GM21423 (cell line): ENCODE results near the gene NWD2.
"Not testable (repeated sequence)": the region's sequence is repeated elsewhere in the genome, so short reads cannot be mapped to it uniquely, and the experiment has no call there.

ENCODE experiments used
- ATAC-seq: cut with Tn5 transposase; IDR thresholded peaks from one replicate; pipeline ENCODE4 v1.9.1; 2021; ENCODE audit warnings: mild to moderate bottlenecking, moderate library complexity; ENCODE audit not compliant: unreplicated experiment

NWD2 gene, protein sequence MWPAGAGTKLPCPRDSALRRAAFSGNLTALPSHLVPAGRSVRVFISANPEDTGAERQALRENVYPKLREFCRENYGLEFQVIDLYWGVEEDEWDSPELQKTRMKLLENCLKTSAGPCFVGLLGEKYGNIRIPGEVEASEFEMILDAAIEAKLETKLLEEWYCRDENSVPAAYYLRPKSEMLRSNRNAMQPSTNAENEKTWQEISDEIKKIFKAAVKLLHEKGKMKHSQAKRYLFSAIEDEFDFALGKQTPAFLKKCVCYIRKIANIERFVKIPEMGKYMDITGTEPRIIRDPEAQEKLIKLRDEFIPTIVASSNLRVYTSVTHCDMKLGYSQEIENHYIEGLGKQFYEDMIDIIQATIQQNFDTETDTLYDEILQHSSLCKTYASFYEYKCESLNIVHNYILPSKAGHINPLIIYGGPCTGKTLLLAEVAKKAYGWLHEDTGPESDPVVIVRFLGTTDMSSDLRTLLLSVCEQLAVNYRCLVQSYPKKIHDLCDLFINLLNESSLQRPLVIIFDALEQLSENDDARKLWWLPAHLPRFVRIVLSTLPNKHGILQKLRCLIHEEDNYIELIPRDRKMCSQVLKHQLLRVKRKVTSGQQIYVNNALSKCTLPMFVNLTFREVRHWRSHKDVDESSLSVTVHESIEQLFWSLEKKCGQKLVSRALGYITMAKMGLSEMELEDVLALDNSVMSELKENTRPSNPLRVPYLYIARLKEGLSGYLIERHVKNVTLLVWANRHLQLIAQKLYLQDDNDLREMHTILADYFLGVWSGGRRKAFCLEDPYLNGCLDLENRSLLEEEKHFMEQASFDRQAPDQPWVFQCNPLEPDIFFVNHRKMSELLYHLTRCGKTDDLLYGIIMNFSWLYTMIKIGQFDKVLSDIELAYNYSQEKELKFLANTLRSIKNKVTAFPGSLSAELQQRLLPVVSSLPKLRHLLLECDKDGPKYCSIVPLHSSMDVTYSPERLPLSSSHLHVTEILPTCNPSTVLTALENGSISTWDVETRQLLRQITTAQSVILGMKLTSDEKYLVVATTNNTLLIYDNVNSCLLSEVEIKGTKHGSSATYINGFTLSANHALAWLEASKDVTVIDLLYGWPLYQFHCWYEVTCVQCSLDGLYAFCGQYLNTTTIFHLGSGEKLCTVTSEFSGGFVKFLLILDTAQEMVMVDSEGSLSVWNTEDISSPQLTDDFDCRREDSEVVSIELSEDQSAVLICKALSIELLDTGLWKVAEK (N-terminal part only)

DNA sequence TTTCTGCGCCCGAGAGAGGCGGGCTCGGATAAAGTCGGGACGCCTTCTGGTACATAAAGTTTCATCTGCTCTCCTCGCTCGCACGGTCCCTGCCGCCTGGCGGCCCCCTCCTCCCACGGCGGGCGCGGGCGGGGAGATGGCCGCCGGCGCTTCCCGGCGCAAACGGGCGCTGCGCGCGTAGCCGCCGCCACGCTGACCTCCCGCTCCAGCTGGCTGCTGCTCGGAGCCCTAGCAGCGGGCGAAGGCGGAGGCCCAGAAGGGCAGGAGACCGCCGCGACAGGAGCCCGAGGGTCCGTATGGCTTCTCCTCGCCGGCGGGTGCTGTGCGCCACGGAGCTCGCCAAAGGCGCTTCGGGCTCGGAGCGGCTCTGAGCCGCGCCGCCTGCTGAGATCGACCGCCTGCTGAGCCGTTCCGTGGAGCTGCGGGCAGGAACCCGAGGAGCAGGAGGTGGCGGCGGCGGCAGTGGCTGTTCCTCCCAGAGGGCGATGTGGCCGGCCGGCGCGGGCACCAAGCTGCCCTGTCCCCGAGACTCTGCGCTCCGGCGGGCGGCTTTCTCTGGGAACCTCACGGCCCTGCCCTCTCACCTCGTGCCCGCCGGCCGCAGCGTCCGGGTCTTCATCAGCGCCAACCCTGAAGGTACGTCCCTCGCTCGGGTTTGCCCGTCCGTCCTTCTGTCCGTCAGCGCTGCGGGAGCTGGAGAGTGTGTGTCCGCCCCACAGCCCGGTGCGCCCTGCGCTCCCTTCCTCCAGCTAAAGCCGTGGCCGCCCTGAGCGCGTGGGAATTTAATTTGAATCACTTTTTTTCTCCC is at the start of gene NWD2:
TSS of gene NWD2 (plus strand) at position 161 of the 808 bp plus-strand sequence. CDS start at position 486, 325 bp downstream.
- no peak for ATAC-seq

DNA sequence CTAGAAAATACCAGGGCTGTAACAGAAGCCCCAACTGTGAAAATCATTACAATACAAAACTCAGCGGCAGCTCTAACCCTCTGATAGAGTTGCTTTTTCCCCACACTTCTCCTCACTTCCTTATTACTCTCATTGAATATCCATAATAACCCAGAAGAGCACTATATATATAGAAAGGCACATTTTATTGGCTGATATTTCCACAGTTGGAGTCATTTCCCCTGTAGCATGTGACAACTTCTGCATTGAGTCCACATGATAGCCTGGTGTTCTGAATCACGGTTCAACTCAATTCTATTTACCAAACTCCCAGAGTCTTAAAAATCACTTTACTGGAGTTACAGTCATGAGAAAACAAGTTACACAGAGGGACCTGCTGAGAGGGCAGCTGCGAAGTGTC is 46.6 kb upstream of the NWD2 start:
- no peak for ATAC-seq

DNA sequence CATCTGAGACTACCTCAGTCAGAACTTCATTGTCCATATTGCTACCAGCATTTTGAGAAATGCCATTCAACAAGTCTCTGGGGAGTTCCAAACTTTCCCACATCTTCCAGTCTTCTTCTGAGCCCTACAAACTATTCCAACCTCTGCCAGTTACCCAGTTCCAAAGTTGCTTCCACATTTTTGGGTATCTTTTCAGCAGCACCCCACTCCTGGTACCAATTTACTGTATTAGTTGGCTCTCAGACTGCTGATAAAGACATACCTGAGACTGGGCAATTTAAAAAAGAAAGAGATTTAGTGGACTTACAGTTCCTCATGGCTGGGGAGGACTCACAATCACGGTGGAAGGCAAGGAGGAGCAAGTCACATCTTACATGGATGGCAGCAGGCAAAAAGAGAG is 39.8 kb upstream of the NWD2 start:
- not testable (repeated sequence) for ATAC-seq

DNA sequence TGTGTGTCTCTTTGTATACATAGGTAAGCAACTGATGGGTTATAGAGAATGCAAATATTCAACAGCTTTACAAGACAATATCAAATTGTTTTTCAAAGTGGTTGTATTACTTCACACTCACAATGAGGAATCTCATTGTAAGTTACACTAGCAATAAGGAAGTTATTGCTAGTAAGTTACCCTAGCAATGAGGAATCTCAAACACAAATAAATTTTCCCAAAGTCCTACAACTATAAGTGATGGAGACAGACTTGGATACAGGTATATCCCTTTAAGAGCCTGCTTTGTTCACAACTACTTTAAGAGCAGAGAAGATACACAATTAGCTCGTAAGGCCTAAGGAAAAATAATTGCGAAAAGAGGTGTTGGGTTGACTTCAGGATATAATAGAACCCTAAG is 28.3 kb upstream of the NWD2 start:
- ATAC-seq, result no peak

DNA sequence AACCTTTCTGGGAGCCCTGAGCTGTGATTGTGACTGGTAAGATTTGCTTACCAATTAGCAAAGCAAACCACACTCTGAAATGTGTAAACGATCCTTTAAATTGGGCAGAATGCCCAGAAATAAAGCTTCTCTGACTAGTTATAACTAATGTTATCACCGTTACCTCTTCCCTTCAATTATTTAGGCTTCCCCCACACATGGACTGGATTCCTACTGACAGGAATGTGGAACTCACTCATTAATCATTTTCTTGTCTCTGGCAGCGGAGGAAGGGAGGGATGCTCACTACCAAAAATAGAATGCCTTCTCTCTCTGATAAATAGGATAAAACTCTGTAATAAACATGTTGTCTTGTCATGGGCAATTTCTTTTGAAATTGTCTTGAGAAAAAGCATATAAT is 25.3 kb upstream of the NWD2 start:
- no peak for ATAC-seq

DNA sequence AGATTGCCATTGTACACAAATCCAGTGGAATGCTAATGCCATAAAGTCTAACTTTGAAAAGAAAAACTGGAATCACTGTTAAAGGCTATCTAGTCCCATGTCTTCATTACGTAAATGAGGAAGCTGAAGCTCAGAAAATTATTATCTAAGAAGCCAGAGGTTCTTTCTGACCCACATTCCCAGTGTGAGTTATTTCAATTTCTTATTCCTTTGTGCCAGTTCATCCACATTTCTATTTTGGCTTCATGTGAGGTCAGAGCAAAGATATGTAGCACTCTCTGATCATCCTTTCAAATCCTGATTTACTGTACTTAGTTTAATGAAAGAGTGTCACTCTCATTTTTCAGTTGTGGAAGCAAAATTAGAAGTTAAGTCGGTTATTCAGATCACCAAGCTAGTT is 24.6 kb upstream of the NWD2 start:
- no peak for ATAC-seq

DNA sequence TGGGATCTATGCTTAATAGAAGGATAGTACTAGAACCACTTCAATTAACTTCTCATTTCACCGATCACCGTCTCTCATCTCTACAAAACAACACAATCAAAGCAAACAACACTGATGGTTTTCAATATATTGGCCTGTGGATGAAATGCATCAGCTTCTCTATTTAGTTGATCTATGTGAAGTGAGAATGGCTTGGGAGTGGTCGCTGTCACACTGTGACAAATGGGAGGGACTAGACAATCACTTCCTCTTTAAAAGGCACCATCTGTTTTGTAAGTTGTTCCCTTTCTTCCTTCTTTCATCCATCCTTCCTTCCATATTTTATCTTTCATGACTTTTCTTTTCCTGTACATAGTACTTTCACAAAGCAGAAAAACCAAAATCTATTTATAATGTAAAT is 23.9 kb upstream of the NWD2 start:
- no peak for ATAC-seq

DNA sequence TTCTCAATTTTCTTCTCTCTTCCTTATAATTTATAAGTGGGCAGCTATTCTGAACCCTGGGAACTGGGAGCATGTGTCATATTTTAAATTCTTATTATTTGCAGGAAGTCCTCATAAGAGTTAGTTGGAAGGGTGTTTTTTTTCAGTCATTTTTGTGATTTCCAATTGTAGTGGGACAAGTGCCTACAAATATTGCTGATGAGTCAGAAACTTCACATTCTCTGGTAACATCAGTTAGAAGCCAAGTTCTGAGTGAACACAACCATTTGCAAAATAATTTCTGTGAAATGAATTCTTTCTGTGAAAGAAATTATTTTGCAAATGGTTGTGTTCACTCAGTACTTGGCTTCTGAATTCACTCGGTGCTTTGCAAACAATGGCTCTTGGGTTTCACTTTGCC is 20.8 kb upstream of the NWD2 start:
- no peak for ATAC-seq

DNA sequence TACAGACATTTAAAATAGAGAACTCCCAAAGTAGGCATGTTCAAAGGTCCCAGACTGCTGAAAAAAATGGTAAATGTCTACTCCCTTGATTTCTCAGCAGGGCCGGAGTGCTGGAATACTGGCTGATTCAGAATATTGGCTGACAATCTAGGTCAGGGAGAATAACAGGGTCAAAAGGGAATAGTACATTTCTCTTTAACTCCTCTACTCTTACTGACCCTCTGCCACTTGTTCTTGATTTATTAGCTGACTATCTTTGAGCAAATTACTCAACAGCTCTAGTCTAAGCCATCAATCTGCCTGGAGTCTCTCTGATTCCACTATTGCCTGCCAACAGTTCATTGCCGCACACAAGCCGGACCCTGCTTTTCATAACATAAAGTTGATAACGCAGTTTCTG is 19.7 kb upstream of the NWD2 start:
- no peak for ATAC-seq

DNA sequence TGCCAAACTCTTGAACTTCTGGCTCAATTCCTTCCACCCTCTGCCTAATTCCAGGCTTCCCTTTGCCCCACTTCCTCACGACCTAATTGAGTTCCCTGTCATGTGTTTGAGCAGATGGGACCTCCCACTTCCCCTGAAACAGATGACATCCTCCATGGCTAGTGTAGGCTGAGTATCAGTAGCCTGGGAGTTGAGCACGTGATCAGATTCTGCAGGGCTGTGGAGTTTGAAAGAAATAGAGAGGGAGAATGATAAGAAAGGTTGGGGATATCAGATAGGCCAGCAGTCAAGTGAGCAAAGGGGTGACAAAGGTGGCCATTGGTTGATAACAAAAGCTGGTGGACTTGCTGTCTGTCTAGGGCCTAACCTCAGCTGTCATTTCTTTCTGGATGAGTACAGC is 18.8 kb upstream of the NWD2 start:
- ATAC-seq, result no peak

DNA sequence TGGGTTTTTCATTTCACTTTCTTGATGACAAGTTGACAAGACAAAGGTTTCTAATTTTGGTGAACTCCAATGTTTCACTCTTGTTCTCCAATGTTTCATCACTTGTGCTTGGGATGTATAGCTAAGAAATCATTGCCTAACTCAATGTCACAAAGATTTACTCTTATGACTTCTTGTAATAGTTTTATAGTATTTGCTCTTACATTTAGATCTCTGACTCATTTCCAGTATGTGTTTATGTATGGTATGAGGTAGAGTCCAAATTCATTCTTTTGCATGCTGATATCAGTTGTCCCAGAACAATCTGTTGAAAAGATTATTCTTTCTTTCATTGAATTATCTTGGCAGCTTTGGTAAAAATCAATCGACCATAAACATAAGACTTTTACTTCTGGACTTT is 12.2 kb upstream of the NWD2 start:
- no peak for ATAC-seq

DNA sequence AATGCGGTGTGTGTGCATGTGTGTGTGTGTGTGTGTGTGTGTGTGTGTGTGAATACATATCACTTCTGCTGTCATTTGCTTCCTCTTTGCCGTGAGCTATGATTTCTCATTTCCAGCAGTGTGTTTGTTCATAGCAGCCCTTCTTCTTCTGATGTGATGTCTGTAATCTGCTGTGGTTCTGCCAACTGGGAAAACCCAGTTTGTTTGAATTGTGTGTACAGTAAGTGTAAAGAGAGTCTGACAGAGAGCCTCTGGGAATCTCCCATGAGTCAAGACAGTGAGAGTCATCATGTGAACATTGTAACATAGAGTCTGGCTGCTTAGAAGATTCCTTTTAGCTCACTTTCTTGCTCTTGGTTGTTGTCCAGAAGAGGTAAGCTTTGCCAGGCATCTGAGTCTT is 8.4 kb upstream of the NWD2 start:
- no peak for ATAC-seq

DNA sequence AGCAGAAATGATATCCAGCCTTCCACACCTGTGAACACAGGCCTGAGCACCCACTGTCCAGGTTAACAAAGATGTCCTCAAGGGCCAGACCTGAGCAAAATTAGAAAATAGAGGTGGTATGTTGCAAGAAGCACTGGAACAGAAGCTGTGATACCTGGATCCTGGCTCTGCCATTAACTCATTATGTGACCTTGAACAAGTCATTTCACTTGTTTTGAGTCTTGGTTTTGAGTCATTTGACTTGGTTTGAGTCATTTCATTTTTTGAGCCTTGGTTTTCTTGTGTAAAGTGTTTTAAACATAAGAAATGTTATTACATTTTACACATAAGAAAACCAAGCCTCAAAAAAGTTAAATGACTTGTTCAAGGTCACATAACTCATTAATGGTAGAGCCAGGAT is 2.9 kb upstream of the NWD2 start:
- ATAC-seq, result no peak

DNA sequence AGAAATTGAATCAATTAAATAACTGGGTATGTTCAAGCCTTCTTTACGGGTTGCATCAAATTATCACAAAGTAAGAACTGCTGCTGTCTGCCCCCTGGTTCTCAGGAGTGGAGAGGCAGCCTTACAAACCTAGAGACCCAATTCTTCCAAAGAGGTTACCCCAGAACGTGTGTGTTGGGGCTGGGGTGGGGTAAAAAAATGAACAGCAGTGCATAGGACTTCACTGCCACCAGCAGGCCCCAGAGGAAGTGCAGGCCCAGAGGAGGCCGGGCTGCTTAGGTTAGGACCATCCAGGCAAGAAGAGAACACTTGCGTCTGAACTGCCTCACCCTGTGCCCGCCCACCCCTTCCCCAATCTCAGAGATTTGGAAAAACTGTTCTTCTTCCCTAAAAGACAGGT is 1.5 kb upstream of the NWD2 start:
- no peak for ATAC-seq

DNA sequence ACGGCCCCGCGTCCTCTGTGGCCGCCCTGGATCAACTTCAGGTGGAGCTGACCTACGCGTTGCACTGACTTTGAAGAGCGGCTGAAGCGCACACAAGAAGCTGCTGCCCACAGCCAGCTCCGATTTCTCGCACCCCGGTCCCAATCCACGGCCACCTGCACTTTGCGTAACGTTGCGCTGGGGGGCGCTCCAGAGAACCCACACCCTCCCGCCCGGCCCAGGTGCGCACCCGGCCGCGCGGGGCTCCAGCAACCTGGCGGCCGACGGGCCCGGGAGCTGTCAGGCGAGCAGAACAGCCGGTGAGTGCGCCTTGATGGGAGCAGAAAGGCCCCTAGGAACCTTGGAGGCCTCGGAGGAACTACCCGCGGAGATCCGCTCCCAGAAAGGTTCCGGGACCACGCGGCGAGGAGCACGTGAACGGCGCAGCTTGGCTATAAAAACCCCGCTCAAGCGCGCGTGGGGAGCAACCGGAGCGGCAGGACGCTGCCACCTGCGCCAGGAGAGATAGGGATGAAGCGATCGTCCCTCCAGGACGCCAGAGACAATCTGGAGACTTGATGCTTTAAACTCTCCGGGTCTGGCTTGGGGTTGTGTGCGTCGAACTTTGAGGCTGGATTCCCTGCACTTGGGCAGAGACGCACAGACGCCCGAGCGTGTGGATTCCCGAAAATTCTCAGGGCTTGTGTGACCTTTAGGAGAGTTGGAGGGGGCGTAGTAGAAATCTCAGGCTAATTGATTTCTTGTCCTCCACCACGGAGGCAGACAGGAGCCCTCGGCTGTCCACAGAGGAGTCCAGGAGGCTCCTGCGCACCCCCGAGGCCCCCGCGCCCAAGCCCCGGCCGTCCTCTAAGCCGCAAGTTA is 591 bp upstream of the NWD2 start:
- no peak for ATAC-seq

DNA sequence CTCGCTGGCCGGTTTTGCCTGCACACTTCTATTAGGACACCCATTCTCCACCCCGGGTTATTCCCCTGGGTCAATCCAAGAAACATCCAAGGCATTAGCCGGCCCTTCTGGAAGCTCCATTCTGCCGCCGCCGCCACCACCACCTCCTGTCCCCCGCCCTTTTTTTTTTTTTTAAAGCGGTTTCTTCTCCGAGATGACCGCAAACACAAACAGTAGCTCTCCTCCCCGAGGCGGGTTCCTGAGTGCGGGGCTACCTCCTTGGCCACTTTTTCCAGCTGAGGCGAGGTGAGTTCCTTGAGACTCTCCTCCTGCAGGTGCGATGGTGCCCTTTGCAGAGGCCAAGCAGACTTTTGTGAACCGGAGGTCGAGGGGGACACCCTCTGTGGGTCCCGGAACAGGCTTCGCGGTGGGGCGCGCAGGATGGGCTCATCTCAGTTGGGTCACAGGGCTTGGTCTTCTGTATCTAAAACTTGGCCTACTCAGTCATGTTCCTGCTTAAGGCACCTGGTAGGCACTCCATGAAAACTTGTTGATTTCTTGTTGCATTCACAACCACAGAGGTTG is 930 bp downstream of the NWD2 start:
- ATAC-seq, result no peak

DNA sequence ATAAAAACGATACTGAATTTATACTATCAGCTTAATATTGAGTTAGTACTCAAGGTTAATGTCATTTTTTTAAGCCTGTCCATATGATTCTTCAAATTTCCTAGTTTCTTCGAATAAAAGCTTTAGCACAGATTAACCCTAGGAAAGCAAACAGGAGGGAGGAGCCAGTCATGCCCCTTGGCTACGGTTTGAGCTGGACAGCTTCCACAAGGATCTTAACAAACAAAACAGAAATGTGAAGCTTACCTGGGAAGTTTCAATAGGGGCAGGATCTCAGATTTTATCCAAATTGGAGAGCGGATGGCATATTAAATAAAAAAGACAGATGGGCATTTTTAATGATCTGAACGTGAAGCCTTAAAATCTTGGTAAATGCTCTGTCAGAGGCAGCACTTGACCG is 2.3 kb downstream of the NWD2 start:
- no peak for ATAC-seq

DNA sequence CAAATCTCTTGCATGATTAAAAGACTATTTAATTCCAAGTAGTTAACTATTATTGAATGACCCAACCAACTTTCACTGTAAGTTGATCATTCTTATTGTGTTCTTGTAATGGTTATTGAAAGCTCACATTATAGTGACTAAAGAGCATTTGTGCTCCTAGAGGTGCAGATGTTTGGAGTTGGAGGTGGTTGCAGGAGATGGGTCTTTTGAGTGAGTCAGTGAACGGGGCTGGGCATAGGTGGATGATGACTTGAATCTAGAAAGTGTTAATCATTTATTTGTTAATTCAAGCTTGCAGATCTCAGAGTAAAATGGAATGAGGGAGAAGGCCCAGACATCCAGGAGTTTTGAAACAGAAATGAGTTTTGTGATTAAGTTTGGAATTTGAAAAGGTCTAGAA is 13.7 kb downstream of the NWD2 start:
- no peak for ATAC-seq

DNA sequence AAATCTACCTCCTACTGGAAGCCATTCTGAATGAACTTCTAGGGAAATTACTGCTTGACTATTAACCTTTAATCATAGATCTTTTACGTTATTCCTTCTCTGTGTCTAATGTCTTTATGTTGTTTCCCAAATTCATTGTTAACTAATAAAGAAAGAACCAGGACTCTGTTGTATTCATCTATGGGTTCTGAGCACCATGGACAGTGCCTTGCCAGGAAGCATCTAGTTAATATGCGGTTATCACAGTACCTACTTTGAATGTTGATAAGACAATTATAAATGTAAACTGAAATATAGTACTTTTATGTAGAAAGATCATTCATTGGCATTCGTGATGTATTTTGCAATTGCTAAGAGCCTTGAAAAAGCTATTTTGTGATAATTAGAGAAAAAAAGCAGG is 23.8 kb downstream of the NWD2 start:
- ATAC-seq, result no peak
